GF-D8 (cell line): ENCODE data around the gene KY.

Source experiments
- DNase-seq: peaks from one replicate; lab custom pipeline; 2025; lab: John Stamatoyannopoulos, UW

Gene KY

GRCh38 chr3:134644731-134645514, 5.9 kb downstream of the KY start:
- no peak for DNase-seq

- no peak for DNase-seq
These were observed 7.6 kb downstream of the KY start for GRCh38 chr3:134643150-134643675.

DNA sequence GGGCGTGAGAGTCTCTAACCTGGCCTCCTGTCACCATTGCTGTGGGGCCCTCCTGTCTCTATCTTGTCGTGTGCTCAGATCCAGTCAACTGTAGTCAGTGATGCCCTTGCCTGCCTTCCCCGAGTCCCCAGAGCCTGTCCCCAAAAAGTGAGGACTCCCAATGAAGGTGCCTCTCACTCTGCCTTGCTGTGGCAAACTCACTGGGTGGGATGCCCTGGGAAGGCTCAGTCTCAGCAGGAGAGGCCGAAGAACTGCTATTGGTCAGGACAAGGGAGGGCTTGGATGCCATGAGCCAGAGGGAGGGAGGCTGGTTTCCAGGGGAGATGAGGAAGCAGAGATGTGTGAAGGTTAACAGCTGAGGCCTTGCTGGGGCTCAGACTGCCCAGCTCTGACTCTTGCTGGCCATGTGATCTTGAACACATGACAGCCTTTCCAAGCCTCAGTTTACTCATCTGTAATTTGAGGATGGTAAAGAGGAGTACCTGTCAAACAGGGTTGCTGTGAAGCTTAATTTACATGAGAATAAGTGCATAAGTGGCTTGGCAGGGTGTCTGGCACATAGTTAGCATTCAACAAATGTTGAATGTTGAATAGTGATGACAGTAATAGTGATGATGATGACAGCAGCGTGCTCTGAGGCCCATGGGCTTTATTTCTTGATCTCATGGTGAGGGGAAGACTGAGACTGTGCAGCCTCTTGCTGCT, 8.2 kb downstream of the KY start:
- DNase-seq, result no peak

DNA sequence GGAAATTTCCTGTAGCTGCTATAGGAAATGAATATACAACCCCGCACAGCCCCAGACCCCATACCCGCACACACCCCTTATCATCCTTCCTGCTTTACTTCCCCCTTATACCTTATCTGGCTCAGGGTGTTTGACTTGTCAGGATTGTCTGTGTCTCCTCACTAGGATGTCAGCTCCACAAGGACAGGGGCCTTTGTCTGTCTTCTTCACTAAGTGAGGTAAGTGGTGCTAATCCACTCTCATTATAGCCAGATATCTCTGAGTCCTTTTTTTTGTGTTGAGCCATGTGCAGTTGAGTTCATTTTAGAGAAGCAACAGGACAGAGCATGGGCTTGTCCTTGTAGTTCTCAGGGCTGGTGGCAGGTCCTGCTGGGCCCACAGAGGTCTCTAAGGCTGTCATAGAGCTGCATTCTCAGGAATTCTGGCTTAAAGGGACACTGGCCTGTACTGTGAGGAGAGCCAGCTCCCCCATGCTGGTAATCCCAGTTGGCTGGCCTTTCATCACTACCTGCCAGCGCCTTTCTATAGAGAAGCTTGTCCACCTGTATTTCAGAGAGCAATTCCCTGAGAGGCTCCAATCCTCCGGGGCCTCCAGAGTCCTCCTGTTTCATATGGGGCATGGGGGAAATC, 9.0 kb downstream of the KY start:
- peak; percentile 15 for DNase-seq

DNA sequence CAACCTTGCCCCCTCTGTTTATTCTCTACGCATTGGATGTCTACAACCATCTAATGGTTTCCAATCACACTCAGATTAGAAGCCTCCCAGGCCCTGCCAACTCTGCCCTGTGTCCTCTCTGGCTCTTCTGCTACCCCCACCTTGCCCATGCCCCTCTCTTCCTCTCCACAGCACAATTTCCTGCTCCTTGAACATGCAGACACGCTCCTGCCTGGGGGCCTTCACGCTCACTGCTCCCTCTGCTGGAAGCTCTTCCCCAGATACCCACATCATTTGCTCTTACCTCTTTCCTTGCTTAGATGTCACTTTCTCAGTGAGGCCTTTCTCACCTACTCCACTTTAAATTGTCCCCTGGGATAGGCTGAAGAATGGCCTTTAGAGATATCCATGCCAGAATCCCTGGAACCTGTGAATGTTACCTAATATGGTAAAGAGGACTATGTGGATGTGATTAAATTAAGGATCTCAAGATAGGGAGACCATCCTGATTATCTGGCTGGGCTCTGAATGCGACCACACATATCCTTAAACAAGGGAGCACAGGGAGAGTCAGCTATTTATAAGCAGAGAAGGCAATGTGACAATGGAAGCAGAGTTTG, 9.9 kb downstream of the KY start:
- peak; percentile 70 for DNase-seq

- DNase-seq, result no peak
These were observed 10.4 kb downstream of the KY start for GRCh38 chr3:134640378-134640777.

DNA sequence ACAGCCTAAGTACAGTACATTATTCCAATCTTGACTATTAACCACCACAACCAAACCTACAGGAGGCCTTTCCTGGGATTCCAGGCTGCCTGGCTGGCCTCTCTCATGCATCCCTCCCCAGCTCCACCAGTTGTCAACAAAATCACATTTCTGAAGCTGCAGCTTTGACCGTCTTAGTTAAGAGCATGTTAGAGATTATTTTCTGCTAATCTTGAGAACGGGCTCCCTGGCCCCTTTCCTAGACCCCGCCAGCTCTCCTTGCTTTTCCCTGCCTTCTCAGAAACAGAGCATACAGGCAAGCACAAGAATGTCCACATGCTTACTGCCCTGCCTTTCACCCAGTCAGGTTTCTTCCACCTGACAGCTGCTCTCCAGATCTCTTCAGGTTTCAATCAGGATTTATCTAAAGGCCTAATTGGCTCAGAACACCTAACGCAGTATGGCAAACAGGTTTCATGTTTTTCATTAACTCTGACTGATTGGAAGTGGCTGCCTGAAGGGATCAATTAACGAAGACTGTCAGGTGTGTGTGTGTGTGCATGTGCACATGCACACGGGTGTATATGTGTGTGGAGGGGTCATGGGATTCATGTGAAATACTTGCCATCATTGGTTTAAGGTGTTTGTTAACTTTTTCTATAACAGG, 12.3 kb downstream of the KY start:
- DNase-seq, result no peak

DNA sequence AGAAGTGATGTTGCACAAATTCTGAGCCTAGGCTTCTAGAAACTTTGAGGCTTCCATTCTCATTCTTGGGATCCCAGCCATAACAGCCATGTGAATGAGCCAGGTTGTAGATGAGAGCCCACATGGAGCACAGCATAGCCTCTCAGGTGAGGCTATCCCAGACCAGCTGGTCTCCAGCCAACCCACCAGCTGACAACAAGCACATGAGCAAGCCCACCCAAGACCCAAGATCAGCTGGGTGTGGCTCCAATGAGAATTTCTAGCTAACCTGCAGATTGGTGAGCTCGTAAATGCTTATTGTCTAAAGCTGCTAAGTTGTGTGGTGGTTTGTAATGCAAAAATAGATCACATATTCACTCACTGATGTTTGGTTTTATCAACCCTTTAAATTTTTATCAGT, 14.4 kb downstream of the KY start:
- DNase-seq, result no peak

GRCh38 chr3:134630506-134630905, 20.3 kb downstream of the KY start:
- no peak for DNase-seq

GRCh38 chr3:134628884-134629283, 21.9 kb downstream of the KY start:
- DNase-seq, result no peak

DNA sequence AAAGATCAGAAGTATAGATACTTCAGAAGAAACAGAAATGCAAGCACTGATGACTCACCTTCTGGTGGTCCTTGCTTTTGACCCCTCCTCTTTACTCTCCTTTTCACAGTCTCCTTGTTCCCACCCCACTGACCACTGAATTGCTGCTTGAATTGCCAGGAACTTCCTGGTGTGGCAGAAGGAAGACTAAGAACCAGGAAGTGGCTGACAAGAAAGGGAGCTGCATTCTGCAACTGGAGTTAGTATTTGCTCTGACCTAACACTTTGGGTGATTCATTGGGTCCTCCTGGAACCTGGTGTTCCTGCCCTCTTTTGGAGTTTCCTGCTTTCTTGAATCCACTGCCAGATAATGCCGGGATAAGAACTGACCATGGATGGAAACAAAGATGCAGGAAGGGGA, 23.0 kb downstream of the KY start:
- DNase-seq, result peak; percentile 9

DNA sequence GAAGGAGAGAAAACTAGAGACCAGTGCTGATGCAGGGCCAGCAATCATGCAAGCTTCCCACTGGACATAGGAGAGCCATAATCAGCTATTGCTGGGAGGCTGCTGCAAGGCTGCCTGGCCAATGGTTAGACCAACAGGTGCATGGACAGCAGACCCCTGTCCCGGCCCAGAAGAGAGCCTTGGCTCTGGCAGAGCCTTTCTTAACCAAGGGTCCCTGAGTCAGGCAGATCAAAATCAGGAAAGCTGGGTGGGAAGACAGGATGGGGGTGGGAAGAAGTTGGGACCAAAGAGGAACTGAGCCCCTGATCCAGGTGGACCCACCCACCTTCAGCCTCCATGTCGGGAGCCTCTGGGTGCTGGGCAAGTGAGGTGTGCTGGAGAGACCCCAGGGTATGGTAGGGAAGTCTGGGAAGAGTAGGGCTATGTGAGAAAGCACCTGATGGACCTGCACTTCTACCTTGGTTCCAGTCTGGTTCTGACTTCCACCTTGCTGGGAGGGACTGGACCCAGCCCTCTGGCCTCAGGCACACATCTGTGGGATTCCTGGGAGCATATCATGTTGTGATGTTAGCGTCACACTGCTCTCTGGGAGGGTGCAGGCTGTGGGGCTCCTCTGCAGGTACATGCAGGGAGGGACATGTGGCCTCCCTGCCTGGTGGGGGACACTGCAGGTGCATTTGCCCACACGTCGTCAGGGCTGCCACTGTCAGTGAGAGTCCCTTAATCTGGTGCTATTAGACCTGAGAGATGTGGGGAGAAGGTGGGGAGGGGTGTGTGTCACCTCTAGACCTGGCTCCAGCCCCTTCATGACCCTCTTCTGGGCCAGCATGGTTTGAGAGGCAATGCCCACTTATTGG, 24.7 kb downstream of the KY start:
- no peak for DNase-seq

DNA sequence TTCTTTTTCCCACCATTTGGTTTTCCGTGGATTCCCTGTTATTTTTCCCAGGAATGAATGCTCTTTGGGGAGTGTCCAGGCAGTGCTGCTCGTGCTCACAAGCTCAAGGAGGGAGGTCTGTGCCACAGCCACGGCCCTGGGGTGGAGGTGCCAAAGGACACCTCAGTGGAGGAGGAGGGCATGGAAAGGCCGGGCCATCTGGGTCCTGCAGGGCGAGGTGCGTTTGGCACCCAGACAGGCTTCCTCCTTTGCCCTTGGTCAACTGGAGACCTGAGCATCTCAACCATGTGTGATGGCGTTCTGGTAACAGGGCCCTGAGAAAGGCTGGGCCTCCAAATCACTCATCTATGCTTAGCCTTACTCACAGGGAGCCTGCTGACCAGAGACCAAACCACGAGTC, 25.4 kb downstream of the KY start:
- no peak for DNase-seq

DNA sequence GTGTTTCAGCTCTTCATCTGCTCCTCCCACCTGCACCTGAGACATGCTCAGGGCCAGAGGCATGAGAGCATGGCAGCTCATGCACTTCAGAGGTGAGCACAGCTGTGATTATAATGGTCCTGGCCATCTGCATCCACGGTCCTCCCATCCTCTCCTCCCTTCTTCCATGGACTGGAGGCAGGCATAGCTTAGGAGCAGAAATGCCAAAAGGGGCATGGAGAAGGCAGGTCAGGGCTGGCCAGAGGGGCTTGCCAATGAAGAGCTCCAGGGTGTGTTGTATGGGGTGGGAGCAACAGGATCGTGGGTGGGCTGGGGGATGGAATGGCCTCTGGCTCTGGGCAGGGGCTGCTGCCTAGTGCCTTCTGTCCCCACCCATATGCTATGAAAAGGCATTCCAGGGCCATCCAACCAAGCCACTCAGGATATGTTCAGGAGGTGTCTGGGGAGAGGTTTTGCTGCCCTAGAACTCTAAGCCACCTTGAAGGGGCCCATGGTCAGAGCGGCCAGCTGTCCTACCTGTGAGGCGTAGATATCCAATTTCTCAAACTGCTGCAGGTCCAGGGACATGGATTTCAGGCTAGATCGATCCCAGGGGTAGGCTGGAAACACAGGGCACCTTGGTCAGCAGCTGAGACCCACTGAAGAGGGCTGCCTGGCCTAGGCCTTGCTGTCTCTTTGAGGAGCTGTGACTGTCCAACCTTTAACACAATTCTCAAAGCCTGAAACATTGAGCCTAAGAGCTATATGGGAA, 26.1 kb downstream of the KY start:
- DNase-seq, result no peak

GRCh38 chr3:134623615-134624245, 27.1 kb downstream of the KY start:
- DNase-seq, result no peak

DNA sequence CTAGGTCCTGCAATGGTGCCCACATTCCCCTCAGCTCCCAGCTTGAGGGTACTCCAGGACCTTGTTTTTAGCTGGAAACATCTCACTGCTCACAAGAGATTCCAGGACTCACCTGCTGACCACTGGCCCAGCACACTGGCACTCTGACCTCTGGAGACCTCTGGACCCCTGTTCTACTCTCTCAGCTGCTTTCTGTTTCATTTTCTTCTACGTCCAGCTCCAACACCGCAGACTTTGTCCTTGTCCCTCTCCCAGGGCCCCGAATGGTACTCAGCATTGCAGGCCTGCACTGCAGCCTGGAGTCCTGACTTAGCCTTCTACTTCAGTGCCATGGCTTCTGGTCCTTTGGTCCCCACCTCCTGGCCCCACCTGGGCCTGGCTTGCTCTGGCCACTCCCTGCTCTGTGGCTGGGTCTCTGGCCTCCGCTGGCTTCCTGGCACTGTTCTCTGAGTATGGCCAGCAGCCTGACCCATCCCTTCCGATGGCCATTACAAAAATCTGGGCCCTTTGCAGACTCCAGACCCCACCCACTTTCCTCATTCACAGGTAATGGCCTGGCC, 27.9 kb downstream of the KY start:
- no peak for DNase-seq

DNA sequence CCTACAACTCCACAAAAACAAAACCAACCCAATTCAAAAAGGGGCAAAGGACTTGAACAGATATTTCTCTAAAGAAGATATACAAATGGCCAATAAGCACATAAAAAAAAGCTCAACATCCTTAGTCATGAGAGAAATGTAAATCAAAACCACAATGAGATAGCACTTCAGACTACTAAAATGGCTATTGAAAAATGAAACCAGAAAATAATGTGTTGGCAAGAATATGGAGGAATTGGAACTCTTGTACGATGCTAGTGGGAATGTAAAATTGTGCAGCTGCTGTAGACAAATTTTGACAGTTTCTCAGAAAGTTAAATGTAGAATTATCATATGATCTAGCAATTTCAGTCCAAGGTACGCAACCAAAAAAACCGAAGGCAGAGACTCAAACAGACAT, 29.0 kb downstream of the KY start:
- no peak for DNase-seq

DNA sequence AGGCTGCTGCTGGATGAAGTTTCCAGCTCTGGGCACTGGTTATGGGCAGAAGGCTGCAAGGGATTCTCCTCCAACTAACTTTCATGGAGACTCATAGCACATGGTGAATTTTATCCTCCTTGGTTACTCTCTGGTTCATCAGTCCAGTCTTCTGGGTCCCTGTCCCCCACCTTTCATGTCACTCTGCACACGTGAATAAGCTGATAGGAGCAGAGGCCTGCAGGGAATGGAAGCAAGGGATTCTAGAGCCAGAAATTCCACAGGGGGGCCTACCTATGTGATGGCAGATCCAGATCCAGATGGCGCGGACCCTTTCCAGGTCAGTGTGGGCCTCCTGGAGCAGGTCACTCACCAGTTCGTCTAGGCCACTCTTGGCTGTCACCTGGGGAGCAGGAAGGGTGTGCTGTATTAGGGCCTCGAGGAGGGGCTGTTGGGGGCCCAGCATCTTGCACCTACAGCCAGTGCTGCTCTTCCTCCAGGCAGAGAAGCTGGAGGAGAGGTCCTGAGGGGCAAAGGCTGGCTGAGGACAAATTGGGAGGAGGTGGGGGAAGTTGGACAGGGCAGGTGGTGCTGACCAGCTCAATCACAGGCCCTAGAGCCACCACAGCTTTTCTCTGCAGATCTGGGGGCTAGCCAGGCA, 30.2 kb downstream of the KY start:
- no peak for DNase-seq

- DNase-seq, result no peak
These were observed 30.9 kb downstream of the KY start for GRCh38 chr3:134619884-134620445.
